PC-9 (cell line): ENCODE results near the gene SYNDIG1.

Experiments
- CTCF ChIP-seq: fragments of 200-600 bp; sonication (generic); conservative IDR thresholded peaks from 2 replicates; pipeline ENCODE4 v1.6.1; 2017; ENCODE audit warnings: mixed run types, antibody characterized with exemption, mild to moderate bottlenecking, moderate library complexity
- EZH2 ChIP-seq: fragments of 200-600 bp; sonication (generic); IDR thresholded peaks from 2 replicates; pipeline ENCODE4 v1.8.0; 2017; ENCODE audit warnings: antibody characterized with exemption, low read depth

DNA sequence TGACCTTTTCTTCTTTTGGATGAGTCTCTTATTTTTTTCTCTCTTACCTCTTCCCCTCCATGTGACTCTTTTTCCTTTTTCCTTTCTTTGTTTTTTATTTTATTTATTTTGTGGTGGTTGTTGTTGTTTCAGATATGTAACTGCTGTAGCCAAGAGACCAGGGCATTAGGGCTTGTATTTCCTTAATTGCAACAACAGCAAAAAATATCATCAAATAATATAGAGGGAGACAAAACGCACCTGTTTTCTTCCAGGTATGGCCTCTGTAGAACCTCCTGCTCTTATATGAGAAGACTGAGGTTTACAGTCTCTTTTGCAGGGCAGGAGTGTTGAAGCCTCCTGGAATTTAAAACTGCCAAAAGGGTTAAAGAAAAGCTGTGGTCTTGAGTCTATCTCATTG is 149.3 kb downstream of the SYNDIG1 start:
- TF ChIP-seq EZH2 (no peak), CTCF (no peak)
